Measurements from ENCODE around the gene MRTFA. TPM values are rescaled to one million over a fixed set of nuclear protein-coding genes. Genes with fewer than 3 reads are reported as not detected.
A peak's percentile ranks its signal among the peaks of the same experiment; 100 is the strongest.

The MRTFA gene
- total RNA-seq, 3 donors from 2014 or later (not counting 1 experiment from before 2014, with no cell fraction given), result 81.8 to 91.9 (median 83.5) TPM

DNA sequence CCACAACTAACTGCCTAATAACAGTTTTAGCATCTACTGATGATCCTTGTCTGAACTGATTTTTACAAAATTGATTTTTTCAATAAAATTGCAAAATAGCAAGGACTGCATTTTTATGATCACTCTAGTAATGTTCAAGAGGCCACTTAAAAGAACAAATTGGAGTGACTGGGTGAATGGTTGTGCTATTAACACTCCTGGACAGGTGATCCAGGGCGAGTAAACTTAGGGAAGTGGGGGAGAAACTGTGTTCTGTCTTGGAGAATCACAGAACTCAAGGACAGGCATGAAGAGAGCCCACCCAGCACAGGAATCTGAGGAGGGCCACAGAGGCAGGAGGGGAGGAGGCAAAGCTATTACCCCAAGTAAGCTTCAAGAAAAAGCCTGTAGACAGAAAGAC, 190.3 kb downstream of the MRTFA start:
- Mint-ChIP-seq H3K4me3 (no peak overlapping the region), H3K4me1 (peaks cover 59 to 77% of the 10 kb centered on the region in 2 donors), H3K27me3 (ENCODE audit: low read depth in 2 of 2) (no peaks in the 10 kb centered on the region), H3K36me3 (no peaks in the 10 kb centered on the region), H3K27ac (peak overlapping the region in 1 of 2 donors; percentile 24), H3K9me3 (no peaks in the 10 kb centered on the region)
- no peak overlapping the region for H3K4me3 ChIP-seq (ENCODE audit: low read length)
- no peak overlapping the region for H3K27ac ChIP-seq (ENCODE audit: low read length)
- H3K36me3 ChIP-seq (ENCODE audit: control insufficient read depth, insufficient read depth, low read length), result peaks cover 6% of the 10 kb centered on the region
- TF ChIP-seq, protein P1, sequence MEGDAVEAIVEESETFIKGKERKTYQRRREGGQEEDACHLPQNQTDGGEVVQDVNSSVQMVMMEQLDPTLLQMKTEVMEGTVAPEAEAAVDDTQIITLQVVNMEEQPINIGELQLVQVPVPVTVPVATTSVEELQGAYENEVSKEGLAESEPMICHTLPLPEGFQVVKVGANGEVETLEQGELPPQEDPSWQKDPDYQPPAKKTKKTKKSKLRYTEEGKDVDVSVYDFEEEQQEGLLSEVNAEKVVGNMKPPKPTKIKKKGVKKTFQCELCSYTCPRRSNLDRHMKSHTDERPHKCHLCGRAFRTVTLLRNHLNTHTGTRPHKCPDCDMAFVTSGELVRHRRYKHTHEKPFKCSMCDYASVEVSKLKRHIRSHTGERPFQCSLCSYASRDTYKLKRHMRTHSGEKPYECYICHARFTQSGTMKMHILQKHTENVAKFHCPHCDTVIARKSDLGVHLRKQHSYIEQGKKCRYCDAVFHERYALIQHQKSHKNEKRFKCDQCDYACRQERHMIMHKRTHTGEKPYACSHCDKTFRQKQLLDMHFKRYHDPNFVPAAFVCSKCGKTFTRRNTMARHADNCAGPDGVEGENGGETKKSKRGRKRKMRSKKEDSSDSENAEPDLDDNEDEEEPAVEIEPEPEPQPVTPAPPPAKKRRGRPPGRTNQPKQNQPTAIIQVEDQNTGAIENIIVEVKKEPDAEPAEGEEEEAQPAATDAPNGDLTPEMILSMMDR (IDR thresholded peaks at IDR 0.05), result no peak
- intact Hi-C loops (cut with micrococcal nuclease), result no loop called here
- WGBS (ENCODE audit: insufficient coverage), result 100% methylated on average over 1 of the region's 1 CpG
- peaks cover 32% of the 10 kb centered on the region for H3K4me1 ChIP-seq (ENCODE audit: control insufficient read depth, insufficient read depth, low read length)
- no peaks in the 10 kb centered on the region for H3K27me3 ChIP-seq (ENCODE audit: control insufficient read depth, insufficient read depth, low read length)
- H3K9me3 ChIP-seq (ENCODE audit: control insufficient read depth, insufficient read depth, low read length), result no peaks in the 10 kb centered on the region
- ATAC-seq (no peak), DNase-seq (no peak)

DNA sequence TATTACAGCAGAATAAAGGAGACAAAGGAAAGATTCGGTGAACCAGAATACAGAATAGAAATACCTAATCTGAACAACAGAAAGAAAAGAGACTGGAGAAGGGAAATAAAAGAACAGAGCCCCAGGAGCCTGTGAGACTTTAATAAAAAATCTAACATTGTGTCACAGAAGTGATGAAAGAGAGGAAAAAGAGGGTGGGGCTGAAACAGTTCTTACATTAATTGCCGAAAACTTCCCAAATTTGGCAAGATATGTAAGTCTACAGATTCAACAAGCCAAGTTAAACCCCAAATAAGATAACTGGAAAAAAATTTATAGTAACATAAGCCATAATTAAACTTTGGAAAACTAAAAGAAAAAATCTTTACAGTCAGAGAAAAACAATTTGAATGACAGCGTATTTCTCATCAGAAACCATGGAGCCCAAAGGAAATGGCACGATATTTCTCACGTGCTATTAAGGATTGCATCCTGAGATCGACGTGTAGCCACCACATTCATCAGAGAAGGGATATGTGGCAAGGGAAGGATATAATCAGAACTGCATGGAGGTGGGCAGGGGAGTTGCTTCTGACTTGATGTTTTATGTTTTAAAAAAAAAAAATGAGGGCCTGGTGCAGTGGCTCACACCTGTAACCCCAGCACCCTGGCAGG, 192.2 kb downstream of the MRTFA start:
- Mint-ChIP-seq H3K27ac (peak overlapping the region in 1 of 2 donors; percentile 9), H3K4me3 (peak overlapping the region; percentile 13), H3K4me1 (peaks cover 52 to 74% of the 10 kb centered on the region in 2 donors), H3K27me3 (ENCODE audit: low read depth in 2 of 2) (no peaks in the 10 kb centered on the region), H3K9me3 (no peaks in the 10 kb centered on the region), H3K36me3 (no peaks in the 10 kb centered on the region)
- TF ChIP-seq, protein P1 (IDR thresholded peaks at IDR 0.05), result no peak
- Histone ChIP-seq H3K36me3 (ENCODE audit: control insufficient read depth, insufficient read depth, low read length) (peaks cover 14% of the 10 kb centered on the region), H3K27ac (ENCODE audit: low read length) (no peak overlapping the region), H3K4me1 (ENCODE audit: control insufficient read depth, insufficient read depth, low read length) (peaks cover 30% of the 10 kb centered on the region), H3K4me3 (ENCODE audit: low read length) (no peak overlapping the region), H3K9me3 (ENCODE audit: control insufficient read depth, insufficient read depth, low read length) (no peaks in the 10 kb centered on the region), H3K27me3 (ENCODE audit: control insufficient read depth, insufficient read depth, low read length) (no peaks in the 10 kb centered on the region)
- intact Hi-C loops (cut with micrococcal nuclease), result loop anchor here (2.0 kb wide), 1 partner anchor 18 kb away; no protein-coding TSS in a partner anchor
- no peak for ATAC-seq
- DNase-seq, result no peak
- WGBS (ENCODE audit: insufficient coverage), result 91% methylated on average over 5 of the region's 7 CpGs

DNA sequence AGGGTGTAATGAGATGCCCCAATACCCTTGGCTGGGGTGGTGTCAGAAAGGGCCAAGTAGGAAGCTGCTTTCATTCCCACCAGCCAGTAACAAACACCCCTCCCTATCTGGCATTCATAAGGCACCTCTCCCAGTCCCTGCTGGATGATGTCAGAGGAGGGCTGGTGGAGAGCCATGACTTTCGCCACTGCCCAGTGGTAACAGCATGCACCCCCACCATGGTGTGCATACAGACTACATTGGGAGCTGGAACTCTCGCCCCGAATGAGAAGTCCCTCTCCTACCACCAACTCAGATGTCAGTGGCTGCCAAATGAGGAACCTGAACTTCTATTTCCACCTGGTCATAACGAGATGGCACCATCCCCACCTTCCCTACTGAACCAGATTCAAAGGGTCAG, 192.8 kb downstream of the MRTFA start:
- peak overlapping the region in 1 of 2 donors; percentile 9 for H3K27ac Mint-ChIP-seq
- intact Hi-C loops (cut with micrococcal nuclease), result loop anchor here (2.0 kb wide), 1 partner anchor 19 kb away; no protein-coding TSS in a partner anchor
- Histone ChIP-seq H3K9me3 (ENCODE audit: control insufficient read depth, insufficient read depth, low read length) (no peaks in the 10 kb centered on the region), H3K36me3 (ENCODE audit: control insufficient read depth, insufficient read depth, low read length) (peaks cover 16% of the 10 kb centered on the region), H3K27ac (ENCODE audit: low read length) (no peak overlapping the region), H3K4me3 (ENCODE audit: low read length) (no peak overlapping the region), H3K4me1 (ENCODE audit: control insufficient read depth, insufficient read depth, low read length) (peaks cover 26% of the 10 kb centered on the region), H3K27me3 (ENCODE audit: control insufficient read depth, insufficient read depth, low read length) (no peaks in the 10 kb centered on the region)
- H3K27me3 Mint-ChIP-seq (ENCODE audit: low read depth in 2 of 2), result no peaks in the 10 kb centered on the region
- 74% methylated on average over 4 of the region's 4 CpGs for WGBS (ENCODE audit: insufficient coverage)
- H3K4me3 Mint-ChIP-seq, result no peak overlapping the region
- TF ChIP-seq, protein P1 (IDR thresholded peaks at IDR 0.05), result no peak
- no peaks in the 10 kb centered on the region for H3K9me3 Mint-ChIP-seq
- H3K4me1 Mint-ChIP-seq, result peaks cover 51 to 68% of the 10 kb centered on the region in 2 donors
- no peaks in the 10 kb centered on the region for H3K36me3 Mint-ChIP-seq
- ATAC-seq (no peak), DNase-seq (no peak)
